Activated CD8-positive, alpha-beta memory T cell treated with anti-CD3 and anti-CD28 coated beads, Interleukin-2, amount 10 ng/mL, durations not matched to agents 7 days and 5 days (primary cell): ENCODE results near the gene ERICH4. TPM values are rescaled to one million over a fixed set of nuclear protein-coding genes. Genes with fewer than 3 reads are reported as not detected.

Source experiments
- ATAC-seq: fragments of 150-1000 bp; cut with Tn5 transposase; one replicate; pipeline ENCODE4 v1.10.0; 2021; ENCODE audit warnings: moderate library complexity
- CTCF ChIA-PET: fragments of 350-600 bp; sonication (Branson Sonifier 250); formaldehyde crosslinking; loops from one replicate; lab custom pipeline; 2021; ENCODE audit warnings: antibody characterized with exemption; lab: Charles Lee
- DNase-seq: peaks from one replicate; pipeline ENCODE4 v3.0.0-alpha.2; 2020
- H3K27ac Mint-ChIP-seq: one replicate; pipeline ENCODE4 v1.8.0; 2021; ENCODE audit warnings: mild to moderate bottlenecking, mixed read lengths
- H3K27me3 Mint-ChIP-seq: one replicate; pipeline ENCODE4 v1.8.0; 2021; ENCODE audit warnings: mixed read lengths
- H3K36me3 Mint-ChIP-seq: one replicate; pipeline ENCODE4 v1.8.0; 2021; ENCODE audit warnings: mild to moderate bottlenecking, mixed read lengths
- H3K4me1 Mint-ChIP-seq: one replicate; pipeline ENCODE4 v1.8.0; 2021; ENCODE audit warnings: mixed read lengths
- H3K4me3 Mint-ChIP-seq: one replicate; pipeline ENCODE4 v1.8.0; 2021; ENCODE audit warnings: mild to moderate bottlenecking, moderate library complexity, mixed read lengths
- H3K9me3 Mint-ChIP-seq: one replicate; pipeline ENCODE4 v1.8.0; 2022; ENCODE audit warnings: low read depth, mixed read lengths
- total RNA-seq, 2 experiments: library from RNA; stranded (reverse); gene quantifications; one replicate each; pipeline ENCODE4 v1.2.3, GENCODE V29; 2021

The ERICH4 gene, protein sequence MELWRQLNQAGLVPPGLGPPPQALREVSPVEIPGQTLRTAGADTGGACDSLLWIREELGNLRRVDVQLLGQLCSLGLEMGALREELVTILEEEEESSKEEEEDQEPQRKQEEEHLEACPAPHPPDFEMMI
- not detected for total RNA-seq

DNA sequence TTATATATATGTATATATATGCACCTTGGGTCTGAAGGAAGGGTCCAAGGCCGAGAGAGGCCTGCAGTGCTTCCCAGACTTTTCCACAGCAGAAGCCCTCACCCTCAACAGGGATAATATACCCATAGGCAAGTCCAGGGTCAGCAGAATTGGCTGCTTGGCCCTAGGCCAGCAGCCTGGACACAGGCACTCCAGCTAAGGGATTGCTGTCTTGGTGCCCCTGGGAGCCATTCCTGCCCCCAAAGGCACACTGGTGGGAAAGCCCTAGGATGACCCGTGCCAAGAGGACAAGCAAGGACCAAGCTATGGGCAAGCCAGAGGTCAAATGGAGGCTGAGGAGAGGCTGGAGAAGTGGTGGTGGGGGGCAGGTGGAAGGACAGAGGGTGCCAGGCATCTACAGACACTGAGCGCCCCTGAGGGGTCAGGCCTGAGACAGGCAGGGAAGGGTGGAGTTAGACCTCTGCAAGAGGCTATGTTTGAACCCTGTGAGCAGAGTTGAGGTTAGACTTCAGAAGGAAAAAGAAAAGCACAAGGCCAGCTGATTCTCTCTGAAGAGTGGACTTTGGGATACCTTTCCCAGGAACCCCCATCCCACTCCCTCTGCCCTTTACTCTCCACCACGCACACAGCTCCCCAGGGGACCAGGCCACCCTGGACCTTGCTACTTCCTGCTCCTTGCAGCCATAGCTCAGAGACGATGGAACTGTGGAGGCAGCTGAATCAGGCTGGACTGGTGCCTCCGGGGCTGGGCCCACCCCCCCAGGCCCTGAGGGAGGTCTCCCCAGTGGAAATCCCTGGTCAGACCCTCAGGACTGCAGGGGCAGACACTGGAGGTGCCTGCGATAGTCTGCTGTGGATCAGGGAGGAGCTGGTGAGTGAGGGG, at the start of gene ERICH4:
Gene ERICH4 (plus strand): TSS at position 684 of the 883 bp plus-strand sequence. CDS start 14 bp downstream, at position 698.
- peaks cover 8% of the 10 kb centered on the region for H3K27me3 Mint-ChIP-seq
- no peak within 1 kb of the TSS for H3K27ac Mint-ChIP-seq
- no peak for ATAC-seq
- CTCF ChIA-PET = interaction anchor here (0.9 to 2.1 kb wide), 5 partner anchors 96 to 154 kb away, joined by 3 to 6 read pairs (median 5); no protein-coding TSS in a partner anchor
- H3K4me3 Mint-ChIP-seq = no peak within 1 kb of the TSS
- H3K36me3 Mint-ChIP-seq = peaks cover 5% of the 10 kb centered on the region
- no peak for DNase-seq
- H3K4me1 Mint-ChIP-seq = peaks cover 16% of the 10 kb centered on the region
- H3K9me3 Mint-ChIP-seq = no peaks in the 10 kb centered on the region

DNA sequence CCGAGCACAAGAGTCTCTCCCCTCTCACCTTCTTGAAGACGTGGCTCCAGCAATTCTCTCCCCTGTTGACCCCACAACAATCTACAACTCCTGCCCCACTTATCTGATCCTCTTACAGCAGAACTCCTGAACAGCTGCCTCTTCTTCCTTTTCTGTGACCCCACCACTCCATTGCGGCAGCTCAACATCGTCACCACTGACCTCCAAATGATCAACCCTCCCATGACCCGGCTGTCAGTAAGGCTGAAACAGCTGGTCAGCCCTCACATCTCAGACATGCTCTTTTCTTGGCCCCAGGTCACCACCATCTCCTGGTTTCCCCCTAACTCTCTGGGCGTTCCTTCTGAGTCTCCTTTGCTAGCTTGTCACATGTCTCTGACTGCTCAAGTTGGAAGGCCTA, 47.6 kb upstream of the ERICH4 start:
- Mint-ChIP-seq H3K9me3 (no peaks in the 10 kb centered on the region), H3K27me3 (no peaks in the 10 kb centered on the region)
- CTCF ChIA-PET = no interaction called here

DNA sequence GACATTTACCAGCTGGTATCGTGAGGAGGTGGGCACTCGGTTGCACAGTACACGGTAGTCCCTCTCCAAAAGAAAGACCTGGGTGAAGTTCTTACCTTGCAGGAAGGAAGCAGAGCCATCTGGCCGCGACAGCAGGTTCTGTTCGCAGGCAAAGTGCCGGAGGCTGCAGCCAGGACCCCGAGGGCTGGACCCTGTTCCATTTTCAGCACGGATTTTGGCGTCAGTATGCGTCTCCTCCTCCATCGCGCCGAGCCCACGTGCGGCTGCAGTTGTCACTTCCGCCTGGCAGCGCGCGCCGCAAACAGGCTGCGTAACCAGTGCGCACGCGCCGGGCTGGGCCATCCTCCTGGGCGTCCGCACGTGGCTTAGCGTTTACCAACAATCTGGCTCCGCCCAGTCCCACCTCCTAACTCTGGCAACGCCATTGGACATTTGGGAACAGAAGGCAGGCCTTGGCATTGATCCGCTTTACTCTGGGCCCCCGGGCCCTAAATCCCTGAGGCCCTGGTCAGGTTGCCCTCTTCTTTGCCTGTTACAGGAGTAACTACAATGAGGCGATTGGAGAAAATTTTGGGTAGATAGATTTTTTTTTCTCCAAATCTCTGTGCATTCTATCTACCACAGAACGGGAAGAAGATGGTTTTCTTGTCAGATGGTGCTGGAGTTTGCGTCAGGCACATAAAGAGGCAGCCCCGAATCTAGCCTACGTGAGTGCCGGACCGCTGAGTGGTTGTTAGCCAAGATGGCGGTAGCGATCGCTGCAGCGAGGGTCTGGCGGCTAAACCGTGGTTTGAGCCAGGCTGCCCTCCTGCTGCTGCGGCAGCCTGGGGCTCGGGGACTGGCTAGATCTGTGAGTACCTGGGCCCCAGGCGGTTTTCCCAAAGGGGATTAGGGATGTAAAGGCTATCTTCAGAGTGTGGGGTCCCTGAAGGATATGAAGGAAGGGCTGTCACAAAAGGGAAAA, 45.6 kb upstream of the ERICH4 start, which contains the start of the genes BCKDHA and EXOSC5:
Gene BCKDHA (plus strand): TSS at position 733 of the 964 bp plus-strand sequence. CDS start 10 bp downstream, at position 743.
Gene EXOSC5 (minus strand): TSS at position 274 of the 964 bp plus-strand sequence. CDS start 31 bp downstream, at position 243.
- H3K27me3 Mint-ChIP-seq = no peaks in the 10 kb centered on the region
- H3K4me1 Mint-ChIP-seq = peaks cover 37% of the 10 kb centered on the region
- DNase-seq (peak; percentile 100), ATAC-seq (peak; percentile 98)
- CTCF ChIA-PET = interaction anchor here (1.3 kb wide), 1 partner anchor 34 kb away, joined by 3 read pairs; no protein-coding TSS in a partner anchor
- no peaks in the 10 kb centered on the region for H3K36me3 Mint-ChIP-seq
- H3K27ac Mint-ChIP-seq = peak within 1 kb of the TSS; percentile 97
- H3K4me3 Mint-ChIP-seq = peak within 1 kb of the TSS; percentile 97
- H3K9me3 Mint-ChIP-seq = no peaks in the 10 kb centered on the region

More for the DNA sequence above, 47.6 kb upstream of the ERICH4 start:
- H3K27ac Mint-ChIP-seq = no peak overlapping the region
- H3K36me3 Mint-ChIP-seq = peaks cover 6% of the 10 kb centered on the region
- peak overlapping the region; percentile 6 for H3K4me3 Mint-ChIP-seq
- no peak for ATAC-seq
- no peak for DNase-seq
- H3K4me1 Mint-ChIP-seq = peaks cover 34% of the 10 kb centered on the region

DNA sequence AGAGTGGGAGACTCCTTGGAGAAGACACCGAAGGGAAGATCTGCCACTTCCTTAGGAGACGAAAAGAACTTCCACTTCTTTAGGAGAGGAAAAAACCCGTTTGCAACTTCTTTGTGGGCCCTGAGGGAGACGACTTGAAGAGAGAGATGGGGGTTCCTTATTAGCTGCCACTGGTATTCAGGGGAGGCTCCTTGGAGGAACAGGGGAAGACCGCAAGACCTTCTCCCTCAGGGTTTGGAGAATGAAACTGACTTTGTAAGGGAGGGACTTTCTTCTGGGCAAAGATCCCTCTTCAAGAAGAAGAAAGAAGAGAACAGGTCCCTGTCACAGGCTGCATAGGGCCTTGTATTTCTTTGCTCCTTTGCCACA, 44.9 kb upstream of the ERICH4 start:
- H3K4me1 Mint-ChIP-seq = peaks cover 37% of the 10 kb centered on the region
- H3K9me3 Mint-ChIP-seq = no peaks in the 10 kb centered on the region
- no peaks in the 10 kb centered on the region for H3K27me3 Mint-ChIP-seq
- peak overlapping the region; percentile 97 for H3K4me3 Mint-ChIP-seq
- ATAC-seq = no peak
- no peak for DNase-seq
- H3K36me3 Mint-ChIP-seq = no peaks in the 10 kb centered on the region
- peak overlapping the region; percentile 97 for H3K27ac Mint-ChIP-seq
- CTCF ChIA-PET = interaction anchor here (1.2 to 1.3 kb wide), 3 partner anchors 10 to 194 kb away, joined by 3 read pairs; no protein-coding TSS in a partner anchor

DNA sequence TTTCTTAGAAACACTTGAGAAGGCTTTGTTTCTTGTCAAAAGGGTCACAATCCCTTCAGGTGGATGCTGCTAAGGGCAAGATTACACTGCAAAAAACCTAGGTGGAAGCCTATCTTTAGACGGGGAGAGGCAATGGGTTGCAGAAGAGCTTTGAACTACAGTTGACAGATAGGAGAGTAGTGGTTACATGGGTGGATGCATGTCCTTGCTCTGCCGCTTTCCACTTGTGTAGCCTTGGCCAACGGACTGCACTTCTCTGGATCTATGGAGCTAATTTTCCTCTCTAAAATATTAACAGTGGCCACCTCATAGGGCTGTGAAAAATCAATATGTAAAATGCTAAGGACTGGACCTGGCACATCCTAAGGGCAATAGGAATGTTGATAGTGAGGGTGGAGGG, 44.4 kb upstream of the ERICH4 start:
- ATAC-seq = no peak
- CTCF ChIA-PET = interaction anchor here (1.2 to 1.3 kb wide), 3 partner anchors 10 to 194 kb away, joined by 3 read pairs; no protein-coding TSS in a partner anchor
- Mint-ChIP-seq H3K27ac (peak overlapping the region; percentile 97), H3K4me1 (peaks cover 37% of the 10 kb centered on the region), H3K4me3 (peak overlapping the region; percentile 97), H3K36me3 (no peaks in the 10 kb centered on the region), H3K9me3 (no peaks in the 10 kb centered on the region), H3K27me3 (no peaks in the 10 kb centered on the region)
- no peak for DNase-seq

DNA sequence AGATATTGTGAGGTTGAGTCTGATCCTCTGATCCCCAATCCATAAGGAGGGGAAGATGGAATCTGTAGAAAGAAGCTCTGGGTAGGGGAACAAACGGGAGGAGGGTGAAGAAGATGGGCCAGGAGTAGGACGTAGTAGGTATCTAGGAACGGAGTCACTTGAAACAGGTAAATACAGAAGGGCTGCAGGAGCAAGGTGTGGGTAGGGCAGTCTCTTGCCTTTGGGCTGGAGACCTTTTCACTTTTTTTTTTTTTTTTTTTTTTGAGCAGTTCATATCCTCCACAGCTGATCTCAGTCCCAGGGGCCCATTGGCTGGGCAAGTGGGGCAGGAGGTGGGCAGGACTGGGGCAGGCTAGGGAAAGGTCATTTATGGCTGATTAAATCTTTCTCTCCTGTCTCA, 43.9 kb upstream of the ERICH4 start:
- Mint-ChIP-seq H3K9me3 (no peaks in the 10 kb centered on the region), H3K27ac (peak overlapping the region; percentile 4), H3K36me3 (no peaks in the 10 kb centered on the region), H3K4me1 (peaks cover 35% of the 10 kb centered on the region), H3K27me3 (no peaks in the 10 kb centered on the region), H3K4me3 (peak overlapping the region; percentile 97)
- no peak for ATAC-seq
- CTCF ChIA-PET = interaction anchor here (1.2 to 1.3 kb wide), 2 partner anchors 11 to 195 kb away, joined by 3 read pairs; no protein-coding TSS in a partner anchor
- DNase-seq = no peak

DNA sequence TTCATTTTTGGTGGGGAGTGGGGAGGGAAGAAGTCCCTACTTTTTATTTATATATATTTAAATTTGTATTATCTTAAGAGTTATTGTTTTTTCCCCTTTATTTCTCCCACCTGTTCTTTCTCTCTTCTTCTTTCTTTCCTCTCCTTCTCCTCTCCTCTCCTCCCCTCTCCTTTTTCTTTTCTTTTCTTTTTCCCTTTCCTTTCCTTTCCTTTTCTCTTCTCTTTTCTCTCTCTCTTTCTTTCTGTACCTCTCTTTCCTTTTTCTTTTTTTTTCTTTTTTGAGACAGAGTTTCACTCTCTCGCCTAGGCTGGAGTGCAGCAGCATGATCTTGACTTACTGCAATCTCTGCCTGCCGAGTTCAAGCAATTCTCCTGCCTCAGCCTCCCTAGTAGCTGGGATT, 43.4 kb upstream of the ERICH4 start:
- no peaks in the 10 kb centered on the region for H3K27me3 Mint-ChIP-seq
- CTCF ChIA-PET = interaction anchor here (1.3 kb wide), 1 partner anchor 11 kb away, joined by 3 read pairs; no protein-coding TSS in a partner anchor
- DNase-seq = no peak
- no peaks in the 10 kb centered on the region for H3K36me3 Mint-ChIP-seq
- peaks cover 35% of the 10 kb centered on the region for H3K4me1 Mint-ChIP-seq
- no peak for ATAC-seq
- no peak overlapping the region for H3K4me3 Mint-ChIP-seq
- H3K9me3 Mint-ChIP-seq = no peaks in the 10 kb centered on the region
- peak overlapping the region; percentile 50 for H3K27ac Mint-ChIP-seq

DNA sequence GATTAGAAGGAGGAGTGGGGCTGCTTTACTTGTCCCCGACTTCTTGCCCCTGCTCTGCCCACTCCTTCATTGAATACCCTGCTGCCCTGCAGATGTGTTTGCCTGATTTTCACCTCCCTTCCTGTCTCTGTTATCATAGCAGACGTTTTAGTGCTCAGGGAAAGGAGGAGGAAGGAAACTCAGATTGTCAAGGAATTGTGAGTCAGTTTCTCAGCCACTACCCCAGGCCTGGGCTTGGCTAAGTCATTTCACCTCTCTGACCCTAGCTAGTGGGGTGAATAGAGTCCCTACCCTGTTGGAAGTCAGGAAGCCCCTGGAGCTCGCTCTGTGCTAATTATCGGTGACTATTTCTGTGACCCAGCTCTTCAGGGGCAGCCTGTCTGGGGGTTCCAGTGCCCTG, 41.5 kb upstream of the ERICH4 start:
- CTCF ChIA-PET = no interaction called here
- H3K9me3 Mint-ChIP-seq = no peaks in the 10 kb centered on the region
- ATAC-seq = no peak
- peaks cover 25% of the 10 kb centered on the region for H3K4me1 Mint-ChIP-seq
- no peaks in the 10 kb centered on the region for H3K27me3 Mint-ChIP-seq
- H3K4me3 Mint-ChIP-seq = no peak overlapping the region
- DNase-seq = no peak
- peak overlapping the region; percentile 41 for H3K27ac Mint-ChIP-seq
- H3K36me3 Mint-ChIP-seq = no peaks in the 10 kb centered on the region

DNA sequence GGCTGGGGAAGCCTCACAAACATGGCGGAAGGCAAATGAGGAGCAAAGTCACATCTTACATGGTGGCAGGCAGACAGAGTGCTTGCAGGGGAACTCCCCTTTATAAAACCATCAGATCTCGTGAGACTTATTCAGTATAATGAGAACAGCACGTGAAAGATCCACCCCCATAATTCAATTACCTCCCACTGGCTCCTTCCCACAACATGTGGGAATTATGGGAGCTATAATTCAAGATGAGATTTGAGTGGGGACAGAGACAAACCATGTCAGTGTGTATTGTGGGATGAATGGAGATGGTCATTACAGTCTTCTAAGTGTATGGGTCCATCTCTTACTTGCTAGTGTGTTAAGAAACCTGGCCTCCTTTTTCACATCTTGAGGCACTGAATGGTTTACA, 40.9 kb upstream of the ERICH4 start:
- no peaks in the 10 kb centered on the region for H3K9me3 Mint-ChIP-seq
- H3K27ac Mint-ChIP-seq = peak overlapping the region; percentile 33
- ATAC-seq (no peak), DNase-seq (no peak)
- no peaks in the 10 kb centered on the region for H3K27me3 Mint-ChIP-seq
- H3K4me1 Mint-ChIP-seq = peaks cover 23% of the 10 kb centered on the region
- no peak overlapping the region for H3K4me3 Mint-ChIP-seq
- CTCF ChIA-PET = no interaction called here
- no peaks in the 10 kb centered on the region for H3K36me3 Mint-ChIP-seq

DNA sequence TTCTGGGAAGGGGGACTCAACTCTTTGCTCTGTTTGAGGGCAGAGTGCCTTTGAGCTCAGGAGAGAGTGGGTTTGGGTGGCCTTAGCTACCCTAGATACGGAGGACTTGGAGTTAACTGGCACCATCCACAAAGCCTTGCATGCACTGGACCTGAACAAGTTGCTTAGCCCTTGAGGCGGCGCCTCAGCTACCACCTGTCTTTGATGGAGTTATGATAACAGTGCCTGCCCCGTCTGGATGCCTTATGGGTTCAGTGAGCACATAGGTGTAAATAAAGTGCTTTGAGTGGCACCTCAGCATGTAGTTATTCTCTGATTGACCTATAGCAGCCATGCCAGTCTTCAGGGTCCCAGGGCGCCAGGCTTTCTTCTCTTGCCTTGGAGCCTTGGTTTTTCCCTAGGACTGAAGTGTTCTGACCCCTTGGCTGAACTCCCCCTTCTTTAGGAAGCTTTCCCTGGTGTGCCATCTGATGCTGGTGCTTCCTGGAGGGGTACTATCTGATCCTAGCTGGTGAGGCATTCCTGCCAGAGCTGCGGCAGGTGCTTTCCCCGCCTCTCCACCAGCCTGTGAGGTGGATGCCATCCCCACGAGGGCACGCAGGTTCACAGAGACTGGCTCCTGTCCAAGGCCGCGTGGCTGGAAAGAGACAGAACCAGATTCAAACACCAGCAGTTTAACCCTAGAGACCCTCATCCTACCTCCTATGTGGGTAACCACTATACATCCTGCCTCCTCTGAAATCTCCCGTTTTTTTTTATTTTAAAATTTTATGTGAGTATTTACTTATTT, 39.6 kb upstream of the ERICH4 start:
- no peak overlapping the region for H3K27ac Mint-ChIP-seq

DNA sequence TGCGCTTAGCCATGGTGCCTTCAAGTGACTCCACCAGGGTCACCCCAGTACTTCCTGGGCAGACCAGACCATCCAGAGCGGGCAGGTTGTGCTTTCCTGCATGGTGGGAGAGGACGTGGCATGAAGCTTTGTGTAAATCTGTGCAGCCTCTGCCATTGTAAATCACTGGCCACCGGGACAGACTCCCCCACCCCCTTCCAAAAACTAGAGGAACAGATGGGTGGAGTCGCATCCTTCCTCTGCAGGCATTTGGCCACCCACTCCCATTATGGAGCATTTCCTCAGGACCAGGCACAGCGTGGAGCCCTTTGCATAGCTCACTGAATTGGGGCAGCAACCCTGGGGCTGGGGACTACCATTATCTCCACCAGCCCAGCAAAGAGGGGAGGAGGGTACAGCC, 37.2 kb upstream of the ERICH4 start:
- Mint-ChIP-seq H3K4me3 (no peak overlapping the region), H3K36me3 (no peaks in the 10 kb centered on the region), H3K9me3 (no peaks in the 10 kb centered on the region), H3K4me1 (peaks cover 13% of the 10 kb centered on the region), H3K27ac (no peak overlapping the region), H3K27me3 (no peaks in the 10 kb centered on the region)
- CTCF ChIA-PET = no interaction called here
- DNase-seq (no peak), ATAC-seq (no peak)

More for the DNA sequence above, 39.6 kb upstream of the ERICH4 start:
- DNase-seq (no peak), ATAC-seq (no peak)
- H3K27me3 Mint-ChIP-seq = no peaks in the 10 kb centered on the region
- peaks cover 17% of the 10 kb centered on the region for H3K4me1 Mint-ChIP-seq
- H3K36me3 Mint-ChIP-seq = no peaks in the 10 kb centered on the region
- no peak overlapping the region for H3K4me3 Mint-ChIP-seq
- no peaks in the 10 kb centered on the region for H3K9me3 Mint-ChIP-seq
- CTCF ChIA-PET = no interaction called here

DNA sequence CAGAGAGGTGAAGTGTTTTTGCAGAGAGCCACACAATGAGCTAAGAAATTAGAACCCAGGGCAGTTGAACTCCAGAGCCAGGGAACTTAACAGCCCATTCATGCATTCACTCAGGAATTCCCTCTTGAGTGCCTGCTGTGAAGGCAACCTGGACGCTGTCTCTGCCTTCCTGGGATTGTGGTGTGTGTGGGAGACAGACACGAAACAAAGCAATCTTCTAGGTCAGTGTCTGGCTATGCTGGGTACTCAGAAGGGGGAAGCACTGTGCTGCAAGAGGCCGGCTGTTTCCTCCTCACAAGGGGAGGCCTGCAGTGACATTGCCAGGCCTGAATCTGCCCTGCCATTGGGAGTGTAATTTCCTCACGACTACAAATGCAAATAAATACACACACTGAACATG, 35.7 kb upstream of the ERICH4 start:
- Mint-ChIP-seq H3K4me1 (peaks cover 10% of the 10 kb centered on the region), H3K27me3 (no peaks in the 10 kb centered on the region), H3K36me3 (no peaks in the 10 kb centered on the region), H3K9me3 (no peaks in the 10 kb centered on the region), H3K27ac (no peak overlapping the region), H3K4me3 (no peak overlapping the region)
- DNase-seq = no peak
- ATAC-seq = no peak
- CTCF ChIA-PET = no interaction called here
